NCI-H82 (cell line): ENCODE measurements around the gene CNFN.
A peak's percentile ranks its signal among the peaks of the same experiment; 100 is the strongest.

ENCODE experiments used
- DNase-seq: peaks from one replicate; lab custom pipeline; 2025; lab: John Stamatoyannopoulos, UW

The CNFN gene

GRCh38 chr19:42409477-42409876 is 19.4 kb upstream of the CNFN start:
- DNase-seq = no peak

- no peak for DNase-seq
Observed at GRCh38 chr19:42407816-42408175, 17.7 kb upstream of the CNFN start.

- DNase-seq = no peak
Observed at GRCh38 chr19:42407085-42407815, 17.2 kb upstream of the CNFN start.

- DNase-seq = no peak
Observed at GRCh38 chr19:42406111-42406510, 16.0 kb upstream of the CNFN start.

GRCh38 chr19:42403586-42403985 is 13.5 kb upstream of the CNFN start:
- no peak for DNase-seq

GRCh38 chr19:42402376-42403116 is 12.4 kb upstream of the CNFN start:
- no peak for DNase-seq

GRCh38 chr19:42401365-42402303 is 11.5 kb upstream of the CNFN start:
- peak; percentile 90 for DNase-seq

- DNase-seq = no peak
Observed at GRCh38 chr19:42400404-42400803, 10.3 kb upstream of the CNFN start.

- no peak for DNase-seq
Observed at GRCh38 chr19:42397263-42398166, 7.4 kb upstream of the CNFN start.

GRCh38 chr19:42396381-42397262 is 6.5 kb upstream of the CNFN start:
- peak; percentile 100 for DNase-seq

GRCh38 chr19:42394751-42395150 is 4.7 kb upstream of the CNFN start:
- no peak for DNase-seq

- no peak for DNase-seq
Observed at GRCh38 chr19:42392165-42392564, 2.1 kb upstream of the CNFN start.

GRCh38 chr19:42388851-42389489 is 1.1 kb downstream of the CNFN start:
- DNase-seq = no peak

GRCh38 chr19:42386974-42387707 is 3.0 kb downstream of the CNFN start:
- peak; percentile 89 for DNase-seq

- DNase-seq = no peak
Observed at GRCh38 chr19:42380155-42380554, 9.9 kb downstream of the CNFN start.

GRCh38 chr19:42378225-42379215 is 11.6 kb downstream of the CNFN start:
- peak; percentile 39 for DNase-seq

GRCh38 chr19:42376177-42376555 is 13.9 kb downstream of the CNFN start:
- DNase-seq = no peak
